Fibroblast of lung (primary cell): ENCODE results near the gene NACC1.

Source experiments
- CTCF ChIP-seq, 2 donors: IDR thresholded peaks in 1 of 2; conservative IDR thresholded peaks in 1 of 2; 1 replicate in 1 of 2; 2 replicates in 1 of 2; pipeline ENCODE4 v1.5.1; 2011 to 2012; ENCODE audit warnings: low read length in 2 of 2, control low read depth in 1 of 2, inconsistent platforms in 1 of 2, low read depth in 1 of 2, mild to moderate bottlenecking in 1 of 2
- EZH2 ChIP-seq: IDR thresholded peaks from 2 replicates; pipeline ENCODE4 v1.5.1; 2012; ENCODE audit warnings: low read length, control low read depth, mild to moderate bottlenecking; ENCODE audit errors: missing control alignments

GRCh38 chr19:13153569-13154240 is 35.6 kb downstream of the NACC1 start:
- TF ChIP-seq CTCF (conservative IDR thresholded peaks at IDR 0.05 in 1 of 2, IDR thresholded peaks at IDR 0.05 in 1 of 2; ENCODE audit: low read depth in 1 of 2, low read length in 2 of 2) (peak in 1 of 2 donors; percentile 17), EZH2 (no peak)
